Activated CD4-positive, alpha-beta memory T cell treated with anti-CD3 and anti-CD28 coated beads for 36 hours (primary cell): ENCODE results near the gene KIF5C. TPM values are rescaled to one million over a fixed set of nuclear protein-coding genes. Genes with fewer than 3 reads are reported as not detected.

ENCODE experiments used
- CTCF ChIA-PET: fragments of 350-600 bp; sonication (Branson Sonifier 250); formaldehyde crosslinking; loops from one replicate; lab custom pipeline; 2021; ENCODE audit warnings: antibody characterized with exemption, inconsistent platforms; lab: Charles Lee
- POLR2A ChIA-PET: fragments of 350-600 bp; sonication (Branson Sonifier 250); formaldehyde crosslinking; loops from one replicate; lab custom pipeline; 2021; ENCODE audit warnings: antibody characterized with exemption; lab: Charles Lee
- DNase-seq: peaks from one replicate; pipeline ENCODE4 v3.0.0-alpha.2; 2020
- H3K27ac Mint-ChIP-seq: one replicate; pipeline ENCODE4 v1.8.0; 2021; ENCODE audit warnings: mixed read lengths
- H3K27me3 Mint-ChIP-seq: one replicate; pipeline ENCODE4 v1.8.0; 2021; ENCODE audit warnings: mixed read lengths
- H3K36me3 Mint-ChIP-seq: one replicate; pipeline ENCODE4 v1.8.0; 2021; ENCODE audit warnings: mixed read lengths
- H3K4me1 Mint-ChIP-seq: one replicate; pipeline ENCODE4 v1.8.0; 2021; ENCODE audit warnings: low read depth, mixed read lengths
- H3K4me3 Mint-ChIP-seq: one replicate; pipeline ENCODE4 v1.8.0; 2021; ENCODE audit warnings: mild to moderate bottlenecking, mixed read lengths
- H3K9me3 Mint-ChIP-seq: one replicate; pipeline ENCODE4 v1.8.0; 2021; ENCODE audit warnings: mixed read lengths
- intact Hi-C: fragments of 100-400 bp; cut with micrococcal nuclease; formaldehyde crosslinking; loops from one replicate; pipeline ENCODE4 v1.15.1; 2023
- total RNA-seq, 2 experiments: library from RNA; stranded (reverse); gene quantifications; one replicate each; pipeline ENCODE4 v1.2.3, GENCODE V29; 2021

KIF5C gene
- total RNA-seq, 2 experiments from 2014 or later = 25.2 to 30.8 TPM

- H3K27ac Mint-ChIP-seq = no peak overlapping the region
- H3K4me1 Mint-ChIP-seq = peaks cover 18% of the 10 kb centered on the region
- no peak for DNase-seq
- H3K4me3 Mint-ChIP-seq = no peak overlapping the region
- intact Hi-C loops = loop anchor here (5.0 kb wide), 1 partner anchor 59 kb away; no protein-coding TSS in a partner anchor
- H3K27me3 Mint-ChIP-seq = no peaks in the 10 kb centered on the region
- H3K36me3 Mint-ChIP-seq = peaks cover 9% of the 10 kb centered on the region
- POLR2A ChIA-PET = no interaction called here
- CTCF ChIA-PET = interaction anchor here (0.6 to 2.1 kb wide), 4 partner anchors 89 to 939 kb away, joined by 3 to 6 read pairs (median 3); no protein-coding TSS in a partner anchor
- H3K9me3 Mint-ChIP-seq = no peaks in the 10 kb centered on the region
Measured at GRCh38 chr2:148928395-148928794, 53.4 kb downstream of the KIF5C start.

DNA sequence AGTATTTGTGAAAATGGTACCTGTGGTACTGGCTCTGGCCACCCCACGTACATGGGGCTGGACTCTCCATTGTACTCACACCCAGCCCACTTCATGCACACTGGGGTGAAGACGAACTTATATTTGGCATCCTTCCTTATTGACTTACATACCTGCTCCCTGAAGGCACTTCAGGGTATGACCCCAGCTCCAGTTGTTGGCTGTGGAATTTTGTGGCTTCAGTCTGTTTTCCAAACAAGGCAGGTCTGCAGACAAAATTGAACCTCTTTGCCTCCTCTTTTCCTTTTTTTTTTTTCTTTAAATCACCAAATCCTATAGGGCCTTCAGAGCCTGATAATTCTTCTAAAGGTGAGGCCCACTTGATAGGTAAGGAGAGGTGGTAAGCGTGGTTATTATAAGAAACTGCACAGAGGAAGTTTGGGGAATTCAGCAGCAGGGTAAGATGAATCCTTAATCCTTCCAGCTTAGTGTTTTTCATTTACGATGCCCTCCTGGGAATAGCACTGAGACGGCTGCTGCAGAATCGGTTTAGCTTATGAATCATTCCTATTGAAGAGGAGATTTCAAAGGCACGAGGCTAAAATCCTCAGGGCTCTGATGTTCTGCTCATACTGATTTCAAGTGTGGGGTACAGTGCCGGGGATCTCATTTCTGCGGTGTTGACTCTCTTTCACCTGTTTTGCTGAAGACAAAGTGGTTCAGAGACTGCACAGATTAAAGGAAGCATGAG, 55.2 kb downstream of the KIF5C start:
- intact Hi-C loops = no loop called here
- H3K4me3 Mint-ChIP-seq = no peak overlapping the region
- ChIA-PET POLR2A (no interaction called here), CTCF (no interaction called here)
- H3K27ac Mint-ChIP-seq = no peak overlapping the region
- H3K9me3 Mint-ChIP-seq = no peaks in the 10 kb centered on the region
- H3K36me3 Mint-ChIP-seq = peaks cover 8% of the 10 kb centered on the region
- no peaks in the 10 kb centered on the region for H3K27me3 Mint-ChIP-seq
- H3K4me1 Mint-ChIP-seq = peaks cover 18% of the 10 kb centered on the region
- DNase-seq = no peak

GRCh38 chr2:148932536-148932935, 57.5 kb downstream of the KIF5C start:
- POLR2A ChIA-PET = no interaction called here
- no peaks in the 10 kb centered on the region for H3K9me3 Mint-ChIP-seq

DNA sequence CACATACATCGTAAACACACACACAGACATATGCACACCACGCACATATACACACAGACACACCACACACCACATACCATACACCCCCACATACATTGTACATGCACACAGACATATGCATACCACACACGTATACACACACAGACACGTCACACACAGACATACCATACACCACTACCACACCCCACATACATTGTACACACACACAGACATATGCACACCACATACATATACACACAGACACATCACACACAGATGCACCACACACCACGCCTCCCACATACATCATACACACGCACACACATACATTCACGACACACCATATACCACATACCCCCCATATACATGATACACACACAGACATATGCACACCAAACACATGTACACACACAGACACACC, 58.4 kb downstream of the KIF5C start:
- ChIA-PET POLR2A (no interaction called here), CTCF (no interaction called here)
- Mint-ChIP-seq H3K27ac (no peak overlapping the region), H3K9me3 (no peaks in the 10 kb centered on the region), H3K36me3 (peaks cover 4% of the 10 kb centered on the region), H3K4me1 (no peaks in the 10 kb centered on the region), H3K27me3 (no peaks in the 10 kb centered on the region), H3K4me3 (no peak overlapping the region)
- intact Hi-C loops = no loop called here
- no peak for DNase-seq

More at GRCh38 chr2:148932536-148932935, 57.5 kb downstream of the KIF5C start:
- no peak for DNase-seq
- no peak overlapping the region for H3K27ac Mint-ChIP-seq
- no peak overlapping the region for H3K4me3 Mint-ChIP-seq
- intact Hi-C loops = no loop called here
- CTCF ChIA-PET = no interaction called here
- peaks cover 4% of the 10 kb centered on the region for H3K36me3 Mint-ChIP-seq
- no peaks in the 10 kb centered on the region for H3K27me3 Mint-ChIP-seq
- peaks cover 3% of the 10 kb centered on the region for H3K4me1 Mint-ChIP-seq

GRCh38 chr2:148935791-148936190, 60.8 kb downstream of the KIF5C start:
- no peak overlapping the region for H3K27ac Mint-ChIP-seq
- no peaks in the 10 kb centered on the region for H3K27me3 Mint-ChIP-seq
- no peak overlapping the region for H3K4me3 Mint-ChIP-seq
- no peaks in the 10 kb centered on the region for H3K9me3 Mint-ChIP-seq
- intact Hi-C loops = no loop called here
- CTCF ChIA-PET = interaction anchor here (1.9 kb wide), 1 partner anchor 9 kb away, joined by 5 read pairs; no protein-coding TSS in a partner anchor
- no peaks in the 10 kb centered on the region for H3K36me3 Mint-ChIP-seq
- H3K4me1 Mint-ChIP-seq = no peaks in the 10 kb centered on the region
- POLR2A ChIA-PET = no interaction called here
- DNase-seq = no peak

- H3K27ac Mint-ChIP-seq = no peak overlapping the region
- H3K27me3 Mint-ChIP-seq = no peaks in the 10 kb centered on the region
- H3K36me3 Mint-ChIP-seq = no peaks in the 10 kb centered on the region
- no peaks in the 10 kb centered on the region for H3K9me3 Mint-ChIP-seq
- intact Hi-C loops = no loop called here
- no peaks in the 10 kb centered on the region for H3K4me1 Mint-ChIP-seq
- H3K4me3 Mint-ChIP-seq = no peak overlapping the region
- no peak for DNase-seq
- ChIA-PET POLR2A (no interaction called here), CTCF (interaction anchor here (0.6 kb wide), 1 partner anchor 624 kb away, joined by 3 read pairs; no protein-coding TSS in a partner anchor)
Measured at GRCh38 chr2:148936857-148937450, 61.9 kb downstream of the KIF5C start.

DNA sequence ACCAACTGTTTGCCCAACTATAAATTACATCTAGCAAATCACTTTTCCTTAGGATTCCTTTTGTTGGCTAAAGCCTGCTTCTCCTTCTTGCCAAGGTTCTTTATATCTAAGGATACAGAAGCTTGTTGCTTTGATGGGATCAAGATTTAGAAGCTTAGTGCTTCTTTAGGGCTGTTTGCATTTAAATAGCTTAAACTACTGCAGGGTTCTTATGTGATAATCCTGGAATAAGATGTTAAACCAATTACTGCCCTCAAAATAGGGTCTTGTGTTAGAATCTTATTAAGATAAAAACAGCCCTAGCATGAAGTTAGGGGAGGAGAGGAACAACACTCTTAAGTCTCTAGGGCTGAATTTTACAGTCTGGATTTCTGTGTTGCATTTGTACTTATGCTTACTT, 64.2 kb downstream of the KIF5C start:
- Mint-ChIP-seq H3K27ac (no peak overlapping the region), H3K9me3 (no peaks in the 10 kb centered on the region), H3K36me3 (peaks cover 13% of the 10 kb centered on the region), H3K27me3 (no peaks in the 10 kb centered on the region), H3K4me1 (no peaks in the 10 kb centered on the region), H3K4me3 (no peak overlapping the region)
- CTCF ChIA-PET = no interaction called here
- DNase-seq = no peak
- intact Hi-C loops = no loop called here
- POLR2A ChIA-PET = no interaction called here

DNA sequence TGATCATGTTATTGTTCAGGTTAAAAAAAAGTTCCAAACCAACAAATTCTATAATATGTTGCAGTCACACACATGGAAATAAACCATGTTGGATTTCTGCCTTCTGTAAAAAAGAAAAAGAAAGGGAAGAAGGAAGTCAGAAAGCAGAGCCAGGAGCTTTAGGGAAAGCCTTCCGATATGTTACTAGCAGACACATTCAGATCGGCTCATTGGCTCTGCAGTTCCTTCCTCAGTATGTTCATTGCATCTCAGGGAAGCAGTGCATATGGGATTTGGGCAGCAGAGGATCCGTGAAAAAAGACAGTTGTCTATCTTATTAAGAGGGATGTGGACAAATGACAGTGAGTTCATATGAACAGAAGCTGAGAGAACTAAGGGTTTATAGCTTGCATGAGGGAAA, 68.1 kb downstream of the KIF5C start:
- no peak for DNase-seq
- Mint-ChIP-seq H3K27me3 (no peaks in the 10 kb centered on the region), H3K9me3 (peaks cover 3% of the 10 kb centered on the region), H3K36me3 (peaks cover 19% of the 10 kb centered on the region), H3K27ac (no peak overlapping the region), H3K4me1 (no peaks in the 10 kb centered on the region), H3K4me3 (no peak overlapping the region)
- POLR2A ChIA-PET = no interaction called here
- intact Hi-C loops = no loop called here
- CTCF ChIA-PET = interaction anchor here (0.9 kb wide), 1 partner anchor 10 kb away, joined by 3 read pairs; no protein-coding TSS in a partner anchor

DNA sequence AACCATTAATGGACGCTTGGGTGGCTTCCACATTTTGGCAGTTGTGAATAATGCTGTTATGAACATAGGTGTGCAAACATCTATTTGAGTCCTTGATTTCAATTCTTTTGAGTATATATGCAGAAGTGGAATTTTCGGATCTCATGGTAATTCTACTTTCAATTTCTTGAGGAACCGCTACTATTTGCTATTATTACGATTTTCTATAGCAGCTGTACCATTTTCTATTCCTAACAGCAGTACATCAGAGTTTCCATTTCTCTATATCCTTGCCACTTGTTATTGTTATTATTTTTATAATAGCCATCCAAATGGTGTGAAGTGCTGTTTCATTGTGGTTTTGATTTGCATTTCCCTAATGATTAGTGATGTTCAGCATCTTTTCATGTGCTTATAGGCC, 69.5 kb downstream of the KIF5C start:
- H3K4me3 Mint-ChIP-seq = no peak overlapping the region
- H3K9me3 Mint-ChIP-seq = peaks cover 3% of the 10 kb centered on the region
- H3K27me3 Mint-ChIP-seq = no peaks in the 10 kb centered on the region
- peaks cover 26% of the 10 kb centered on the region for H3K36me3 Mint-ChIP-seq
- H3K27ac Mint-ChIP-seq = no peak overlapping the region
- no peaks in the 10 kb centered on the region for H3K4me1 Mint-ChIP-seq
- ChIA-PET CTCF (no interaction called here), POLR2A (no interaction called here)
- intact Hi-C loops = no loop called here
- no peak for DNase-seq

DNA sequence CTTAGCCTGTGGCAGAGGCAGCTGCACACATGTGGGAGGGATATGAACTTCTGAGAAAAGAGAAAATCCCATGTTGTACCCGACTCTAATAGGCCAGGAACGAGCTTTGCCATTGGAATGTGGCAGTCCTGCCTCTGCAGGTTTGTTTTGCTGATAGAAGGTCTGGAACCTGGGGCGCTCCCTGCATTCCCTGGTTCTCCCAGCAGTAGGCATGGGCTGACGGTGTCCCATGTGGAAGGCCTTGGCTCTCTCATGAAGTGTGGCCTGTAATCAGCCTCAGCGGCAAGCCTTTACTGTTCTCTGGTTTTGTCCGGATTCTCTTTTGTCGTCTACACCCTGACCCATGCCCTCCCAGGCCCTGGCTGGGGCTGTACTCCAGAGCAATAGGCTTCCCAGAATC, 72.3 kb downstream of the KIF5C start:
- DNase-seq = no peak
- Mint-ChIP-seq H3K9me3 (peaks cover 3% of the 10 kb centered on the region), H3K36me3 (peaks cover 33% of the 10 kb centered on the region), H3K4me3 (no peak overlapping the region), H3K27ac (no peak overlapping the region), H3K27me3 (no peaks in the 10 kb centered on the region), H3K4me1 (no peaks in the 10 kb centered on the region)
- ChIA-PET CTCF (no interaction called here), POLR2A (no interaction called here)
- intact Hi-C loops = no loop called here

- peaks cover 24% of the 10 kb centered on the region for H3K36me3 Mint-ChIP-seq
- peaks cover 3% of the 10 kb centered on the region for H3K9me3 Mint-ChIP-seq
- H3K4me1 Mint-ChIP-seq = no peaks in the 10 kb centered on the region
- POLR2A ChIA-PET = no interaction called here
- DNase-seq = no peak
- intact Hi-C loops = no loop called here
- no peak overlapping the region for H3K27ac Mint-ChIP-seq
- CTCF ChIA-PET = no interaction called here
- H3K27me3 Mint-ChIP-seq = no peaks in the 10 kb centered on the region
- H3K4me3 Mint-ChIP-seq = no peak overlapping the region
Measured at GRCh38 chr2:148948868-148949267, 73.8 kb downstream of the KIF5C start.

GRCh38 chr2:148949348-148949747, 74.3 kb downstream of the KIF5C start:
- Mint-ChIP-seq H3K9me3 (peaks cover 3% of the 10 kb centered on the region), H3K27me3 (no peaks in the 10 kb centered on the region), H3K4me3 (no peak overlapping the region), H3K36me3 (peaks cover 22% of the 10 kb centered on the region), H3K27ac (no peak overlapping the region), H3K4me1 (no peaks in the 10 kb centered on the region)
- intact Hi-C loops = no loop called here
- CTCF ChIA-PET = no interaction called here
- POLR2A ChIA-PET = no interaction called here
- DNase-seq = no peak
